Esophagus muscularis mucosa (tissue), 4 donors: ENCODE results near the gene GRM2. TPM values are rescaled to one million over a fixed set of nuclear protein-coding genes. Genes with fewer than 3 reads are reported as not detected.

Experiments
- DNase-seq: peaks from one replicate; pipeline ENCODE4 v3.0.0-alpha.2; 2017; ENCODE audit errors: extremely low spot score
- H3K27ac ChIP-seq, 4 donors: fragments of 200-600 bp; sonication (generic); replicated peaks in 1 of 4; 1 replicate in 3 of 4; 2 replicates in 1 of 4; pipeline ENCODE4 v1.5.1; 2016 to 2019; ENCODE audit warnings: mild to moderate bottlenecking in 1 of 4
- H3K27me3 ChIP-seq, 4 donors: fragments of 200-600 bp; sonication (generic); one replicate each; pipeline versions ENCODE4 v1.5.1 to v1.6.0; 2016 to 2019
- H3K36me3 ChIP-seq, 4 donors: fragments of 200-600 bp; sonication (generic); one replicate each; pipeline ENCODE4 v1.5.1; 2016 to 2019
- H3K4me1 ChIP-seq, 4 donors: fragments of 200-600 bp; sonication (generic); one replicate each; pipeline ENCODE4 v1.5.1; 2016 to 2019
- H3K4me3 ChIP-seq, 4 donors: fragments of 200-600 bp; sonication (generic); 1 replicate in 2 of 4; 2 replicates in 2 of 4; pipeline ENCODE4 v1.5.1; 2016 to 2019; ENCODE audit warnings: mild to moderate bottlenecking in 4 of 4, moderate library complexity in 1 of 4
- H3K9me3 ChIP-seq, 4 donors: fragments of 200-600 bp; sonication (generic); 1 replicate in 3 of 4; 2 replicates in 1 of 4; pipeline ENCODE4 v1.5.1; 2016 to 2019
- CTCF ChIP-seq, 3 experiments: fragments of 200-600 bp in 2 of 3; fragments of 450-650 bp in 1 of 3; sonication (generic) in 2 of 3; IDR thresholded peaks; one replicate each; pipeline ENCODE4 v1.5.1; 2017 to 2019; ENCODE audit warnings: antibody characterized with exemption in 3 of 3, mild to moderate bottlenecking in 2 of 3, moderate library complexity in 1 of 3
- EP300 ChIP-seq: sonication (generic); formaldehyde crosslinking; IDR thresholded peaks from one replicate; pipeline ENCODE4 v1.6.1; 2017; ENCODE audit warnings: antibody characterized with exemption
- POLR2A ChIP-seq: fragments of 450-650 bp; IDR thresholded peaks from one replicate; pipeline ENCODE4 v1.6.1; 2017; ENCODE audit warnings: antibody characterized with exemption, moderate library complexity, mild to moderate bottlenecking, low read depth
- POLR2AphosphoS5 ChIP-seq, 2 donors: sonication (generic); formaldehyde crosslinking; IDR thresholded peaks; one replicate each; pipeline ENCODE4 v1.6.1; 2017; ENCODE audit warnings: antibody characterized with exemption in 2 of 2
- WGBS: methylation state at CpG from one replicate; pipeline ENCODE4 v1.1.5; 2018; 5-methylcytosine and 5-hydroxymethylcytosine counted together
- intact Hi-C: fragments of 100-400 bp; cut with DNase I; formaldehyde crosslinking; loops from one replicate; pipeline ENCODE4 v1.15.1; 2023
- total RNA-seq, 4 donors: library from RNA; depleted of rRNA; stranded (reverse); fragments of >200 nt; gene quantifications; one replicate each; pipeline versions ENCODE4 v1.1.0 to v1.2.1, GENCODE V29; 2016

The GRM2 gene
- total RNA-seq, 4 donors from 2014 or later = 0.11 to 0.83 (median 0.52) TPM; not detected in 1

- intact Hi-C loops = no loop called here
- Histone ChIP-seq H3K27ac (no peak overlapping the region), H3K9me3 (no peaks in the 10 kb centered on the region), H3K36me3 (peaks cover 26 to 88% (median 77%) of the 10 kb centered on the region in 4 donors), H3K4me1 (peaks cover 0 to 10% (median 8%) of the 10 kb centered on the region in 4 donors), H3K4me3 (no peak overlapping the region), H3K27me3 (no peaks in the 10 kb centered on the region)
- WGBS = 100% methylated on average over 1 of the region's 2 CpGs
- no peak for TF ChIP-seq EP300
- TF ChIP-seq POLR2A = no peak
- no peak for TF ChIP-seq POLR2AphosphoS5 (IDR thresholded peaks at IDR 0.05)
- TF ChIP-seq CTCF (IDR thresholded peaks at IDR 0.05) = no peak
- DNase-seq = no peak
These were observed 4.7 kb upstream of the GRM2 start for GRCh38 chr3:51702156-51702555.

GRCh38 chr3:51703068-51703760, 3.7 kb upstream of the GRM2 start:
- Histone ChIP-seq H3K4me1 (peaks cover 0 to 15% (median 12%) of the 10 kb centered on the region in 4 donors), H3K9me3 (no peaks in the 10 kb centered on the region), H3K27me3 (no peaks in the 10 kb centered on the region), H3K4me3 (no peak overlapping the region), H3K27ac (no peak overlapping the region), H3K36me3 (peaks cover 26 to 77% (median 67%) of the 10 kb centered on the region in 4 donors)
- DNase-seq = no peak
- intact Hi-C loops = no loop called here
- TF ChIP-seq POLR2A = no peak
- TF ChIP-seq POLR2AphosphoS5 (IDR thresholded peaks at IDR 0.05) = no peak
- TF ChIP-seq EP300 = no peak
- TF ChIP-seq CTCF (IDR thresholded peaks at IDR 0.05) = no peak
- 54% methylated on average over 4 of the region's 6 CpGs for WGBS

- intact Hi-C loops = no loop called here
- peaks cover 0 to 15% (median 12%) of the 10 kb centered on the region in 4 donors for H3K4me1 ChIP-seq
- TF ChIP-seq CTCF (IDR thresholded peaks at IDR 0.05) = no peak
- no peak for TF ChIP-seq POLR2AphosphoS5 (IDR thresholded peaks at IDR 0.05)
- no peak for TF ChIP-seq EP300
- no peaks in the 10 kb centered on the region for H3K9me3 ChIP-seq
- H3K4me3 ChIP-seq = no peak overlapping the region
- DNase-seq = no peak
- 61% methylated on average over 7 of the region's 12 CpGs for WGBS
- H3K27me3 ChIP-seq = no peaks in the 10 kb centered on the region
- peaks cover 25 to 70% (median 62%) of the 10 kb centered on the region in 4 donors for H3K36me3 ChIP-seq
- no peak overlapping the region for H3K27ac ChIP-seq
These were observed 2.9 kb upstream of the GRM2 start for GRCh38 chr3:51703761-51704510.

- TF ChIP-seq POLR2A = no peak
- TF ChIP-seq EP300 = no peak
- no peak for TF ChIP-seq POLR2AphosphoS5 (IDR thresholded peaks at IDR 0.05)
- TF ChIP-seq CTCF (IDR thresholded peaks at IDR 0.05) = no peak
- intact Hi-C loops = no loop called here
- Histone ChIP-seq H3K4me3 (no peak overlapping the region), H3K27me3 (no peaks in the 10 kb centered on the region), H3K27ac (no peak overlapping the region), H3K9me3 (no peaks in the 10 kb centered on the region), H3K36me3 (peaks cover 19 to 64% (median 56%) of the 10 kb centered on the region in 4 donors), H3K4me1 (peaks cover 0 to 15% (median 12%) of the 10 kb centered on the region in 4 donors)
- DNase-seq = no peak
- 92% methylated on average over 2 of the region's 4 CpGs for WGBS
These were observed 2.3 kb upstream of the GRM2 start for GRCh38 chr3:51704511-51704950.
